HepG2 (cell line): ENCODE measurements around the gene HMCN2. TPM values are rescaled to one million over a fixed set of nuclear protein-coding genes. Genes with fewer than 3 reads are reported as not detected.
A peak's percentile ranks its signal among the peaks of the same experiment; 100 is the strongest.

Experiments used
- ATAC-seq: fragments of 200-7000 bp; cut with Tn5 transposase; 3 replicates; pipeline ENCODE4 v1.9.1; 2020; ENCODE audit warnings: mild to moderate bottlenecking, moderate library complexity
- BruUV-seq: library from RNA; stranded (reverse); fragments of 400-500 nt; replicated peaks from 2 replicates; lab custom pipeline; 2021; lab: Mats Ljungman, UMichigan
- CTCF ChIA-PET: fragments of 300-600 bp; formaldehyde crosslinking; extraction: SDS; loops from one replicate; lab custom pipeline; 2021; ENCODE audit warnings: low total read pairs, inconsistent platforms, low intra/inter-chr PET ratio; lab: Yijun Ruan, JAX
- POLR2A ChIA-PET: fragments of 350-600 bp; sonication (Branson Sonifier 250); formaldehyde crosslinking; loops from one replicate; lab custom pipeline; 2020; ENCODE audit warnings: antibody characterized with exemption, inconsistent platforms; lab: Yijun Ruan, JAX
- DNase-seq: peaks from one replicate; pipeline ENCODE4 v3.0.0-alpha.2; 2015; ENCODE audit warnings: low spot score
- FAIRE-seq: peaks from 3 replicates; lab custom pipeline; 2011; peaks lifted over from hg19 to GRCh38; lab: Jason Lieb, UNC
- H2AFZ ChIP-seq: one replicate; pipeline ENCODE4 v1.6.1; 2011; ENCODE audit warnings: low read length, inconsistent platforms
- H3K27ac ChIP-seq: fragments of 300-600 bp; 3 replicates; pipeline ENCODE4 v1.8.0; 2011; ENCODE audit warnings: mixed run types, mild to moderate bottlenecking, mixed read lengths, low read length, inconsistent platforms; ENCODE audit not compliant: insufficient read depth; ENCODE audit errors: extremely low read length
- H3K27me3 ChIP-seq, 2 experiments: fragments of 200-600 bp in 1 of 2; 2 replicates in 1 of 2; 3 replicates in 1 of 2; pipeline versions ENCODE4 v1.6.0 to v1.8.0; 2011; ENCODE audit warnings: low read length in 2 of 2, mild to moderate bottlenecking in 2 of 2, moderate library complexity in 2 of 2, inconsistent platforms in 1 of 2; ENCODE audit not compliant: insufficient read depth in 2 of 2, control insufficient read depth in 1 of 2
- H3K36me3 ChIP-seq, 2 experiments: fragments of 200-600 bp in 1 of 2; replicated peaks in 1 of 2; 2 replicates in 1 of 2; 3 replicates in 1 of 2; pipeline versions ENCODE4 v1.5.1 to v1.8.0; 2011; ENCODE audit warnings: low read length in 2 of 2, inconsistent platforms in 1 of 2; ENCODE audit not compliant: insufficient read depth in 2 of 2, control insufficient read depth in 1 of 2
- H3K4me1 ChIP-seq: 2 replicates; pipeline ENCODE4 v1.5.1; 2012; ENCODE audit warnings: low read length, inconsistent platforms; ENCODE audit not compliant: insufficient read depth
- H3K4me2 ChIP-seq: 2 replicates; pipeline ENCODE4 v1.6.0; 2011; ENCODE audit warnings: low read depth, low read length, inconsistent platforms
- H3K4me3 ChIP-seq, 3 experiments: fragments of 200-600 bp in 1 of 3; sonication (generic), shearing (Covaris generic) in 1 of 3; replicated peaks in 1 of 3; 2 replicates each; pipeline ENCODE4 v1.5.1; 2011 to 2016; ENCODE audit warnings: low read length in 3 of 3, inconsistent platforms in 2 of 3, low read depth in 2 of 3, mild to moderate bottlenecking in 2 of 3, control low read depth in 1 of 3, mixed read lengths in 1 of 3; ENCODE audit not compliant: insufficient read depth in 1 of 3
- H3K79me2 ChIP-seq: one replicate; pipeline ENCODE4 v1.6.1; 2011; ENCODE audit warnings: low read length, inconsistent platforms; ENCODE audit not compliant: insufficient read depth
- H3K9ac ChIP-seq: 2 replicates; pipeline ENCODE4 v1.6.0; 2011; ENCODE audit warnings: mild to moderate bottlenecking, low read depth, low read length, inconsistent platforms; ENCODE audit not compliant: insufficient read depth
- H3K9me3 ChIP-seq: 2 replicates; pipeline ENCODE4 v1.5.1; 2012; ENCODE audit warnings: mild to moderate bottlenecking, low read length
- H4K20me1 ChIP-seq: 2 replicates; pipeline ENCODE4 v1.6.0; 2011; ENCODE audit warnings: inconsistent platforms, mild to moderate bottlenecking, low read length, moderate library complexity; ENCODE audit not compliant: insufficient read depth
- CHD2 ChIP-seq: IDR thresholded peaks from 2 replicates; pipeline ENCODE4 v1.6.1; 2011; ENCODE audit warnings: low read depth, low read length, improper control_type of control experiment
- CREBL2 ChIP-seq: sonication (generic); formaldehyde crosslinking; IDR thresholded peaks from 2 replicates; pipeline ENCODE4 v1.8.1; 2023; ENCODE audit warnings: missing genetic modification reagents, mild to moderate bottlenecking, borderline replicate concordance
- HDAC1 ChIP-seq: sonication (generic); formaldehyde crosslinking; IDR thresholded peaks from 2 replicates; pipeline ENCODE4 v1.5.1; 2020; ENCODE audit warnings: mild to moderate bottlenecking, missing genetic modification reagents
- HNRNPUL1 ChIP-seq: fragments of 200-400 bp; formaldehyde crosslinking; IDR thresholded peaks from 2 replicates; pipeline ENCODE4 v1.6.1; 2017; ENCODE audit warnings: low read depth, mild to moderate bottlenecking, low read length, moderate library complexity
- MYNN ChIP-seq: sonication (generic); formaldehyde crosslinking; IDR thresholded peaks from 2 replicates; pipeline ENCODE4 v1.4.0; 2020; ENCODE audit warnings: mild to moderate bottlenecking, low read depth, missing genetic modification reagents
- NFE2L1 ChIP-seq: sonication (generic); formaldehyde crosslinking; IDR thresholded peaks from 2 replicates; pipeline ENCODE4 v1.4.0; 2020; ENCODE audit warnings: missing genetic modification reagents, mild to moderate bottlenecking, borderline replicate concordance
- PREB ChIP-seq: sonication (generic); formaldehyde crosslinking; IDR thresholded peaks from 2 replicates; pipeline ENCODE4 v1.4.0; 2020; ENCODE audit warnings: missing genetic modification reagents
- SSRP1 ChIP-seq: IDR thresholded peaks from 2 replicates; pipeline ENCODE4 v1.6.1; 2016; ENCODE audit warnings: control low read depth
- TEAD3 ChIP-seq: optimal IDR thresholded peaks from 2 replicates; pipeline ENCODE3; 2016; ENCODE audit warnings: borderline replicate concordance
- ZHX1 ChIP-seq: sonication (generic); formaldehyde crosslinking; IDR thresholded peaks from 2 replicates; pipeline ENCODE4 v1.8.1; 2022; ENCODE audit warnings: low read depth, mild to moderate bottlenecking, missing genetic modification reagents
- ZMYM3 ChIP-seq: sonication (generic); formaldehyde crosslinking; IDR thresholded peaks from 2 replicates; pipeline ENCODE4 v1.5.1; 2020; ENCODE audit warnings: mild to moderate bottlenecking, missing genetic modification reagents
- ZNF335 ChIP-seq: sonication (generic); formaldehyde crosslinking; IDR thresholded peaks from 2 replicates; pipeline ENCODE4 v1.4.0; 2020; ENCODE audit warnings: missing genetic modification reagents
- ZNF441 ChIP-seq: sonication (generic); formaldehyde crosslinking; IDR thresholded peaks from 2 replicates; pipeline ENCODE4 v1.7.0; 2021; ENCODE audit warnings: missing genetic modification reagents, borderline replicate concordance
- ZNF629 ChIP-seq: sonication (generic); formaldehyde crosslinking; conservative IDR thresholded peaks from 2 replicates; pipeline ENCODE4 v1.5.0; 2020; ENCODE audit warnings: missing genetic modification reagents
- ZNF768 ChIP-seq: sonication (generic); formaldehyde crosslinking; IDR thresholded peaks from 2 replicates; pipeline ENCODE4 v1.4.0; 2020; ENCODE audit warnings: missing genetic modification reagents
- WGBS: methylation state at CpG from one replicate; pipeline ENCODE4 v1.1.6; 2017; ENCODE audit warnings: low lambda C conversion rate; 5-methylcytosine and 5-hydroxymethylcytosine counted together
- in situ Hi-C: cut with HindIII; loops from 2 replicates; pipeline ENCODE4 v1.10.0; 2017; ENCODE audit warnings: low pct_unique_long_range_greater_than_20kb; ENCODE audit not compliant: extremely low pct_ligation_motif_present
- intact Hi-C: fragments of 100-400 bp; cut with micrococcal nuclease; formaldehyde crosslinking; loops from one replicate; pipeline ENCODE4 v1.10.0; 2022; ENCODE audit not compliant: unreplicated experiment
- polyA plus RNA-seq, 8 experiments: library from polyadenylated mRNA; depleted of rRNA in 3 of 8; stranded (reverse) in 7 of 8; unstranded in 1 of 8; fragments of >200 nt; fragmentation: Illumina TruSeq in 4 of 8; extraction: Trizol in 4 of 8; gene quantifications; 2 replicates each; pipeline versions ENCODE4 v1.2.1 to v1.2.3, GENCODE V29; 2011 to 2016; ENCODE audit warnings: low read depth in 4 of 8, missing spikeins in 1 of 8, mixed read lengths in 1 of 8; ENCODE audit not compliant: insufficient read depth in 1 of 8
- total RNA-seq, 5 experiments: library from RNA; depleted of rRNA; stranded (reverse); fragments of >200 nt; fragmentation: Illumina TruSeq; extraction: Trizol; gene quantifications; 2 replicates each; pipeline ENCODE4 v1.2.3, GENCODE V29; 2016; ENCODE audit warnings: low read depth in 1 of 5

HMCN2 gene
- total and polyA plus RNA-seq, 2 of the 13 experiments (the other 11 are each of a cell fraction or from before 2014, with no cell fraction given), result 0.09 TPM; not detected in 1

GRCh38 chr9:130443456-130443801 is 177.9 kb downstream of the HMCN2 start:
- Histone ChIP-seq H2AFZ (no peak overlapping the region), H3K9ac (no peak overlapping the region), H3K9me3 (peaks cover 9% of the 10 kb centered on the region; the same call in 1 of the 2 replicates), H3K4me3 (no peak overlapping the region), H3K36me3 (no peaks in the 10 kb centered on the region), H3K27ac (no peak overlapping the region), H3K27me3 (peaks cover 0 to 4% of the 10 kb centered on the region in 2 experiments; a peak in 3 of 5 replicates), H3K79me2 (no peaks in the 10 kb centered on the region), H3K4me1 (peaks cover 46% of the 10 kb centered on the region), H3K4me2 (peak overlapping the region; percentile 18), H4K20me1 (no peaks in the 10 kb centered on the region)
- in situ Hi-C loops, result no loop called here
- ATAC-seq (no peak), FAIRE-seq (no peak), DNase-seq (no peak)
- ChIA-PET POLR2A (no interaction called here), CTCF (no interaction called here)
- 17% methylated on average over 4 of the region's 6 CpGs for WGBS
- TF ChIP-seq NFE2L1 (CRISPR knock-in tag) (no peak), ZNF768 (CRISPR knock-in tag) (peak; percentile 61; the same call in 1 of the 2 replicates), HDAC1 (CRISPR knock-in tag) (0 out of 2 replicates have a peak, but pooled peaks have one; percentile 15)
- intact Hi-C loops, result no loop called here
- no TSS peak for BruUV-seq

- Histone ChIP-seq H3K36me3 (no peaks in the 10 kb centered on the region), H3K27ac (no peak overlapping the region), H4K20me1 (no peaks in the 10 kb centered on the region), H3K4me3 (peak overlapping the region; percentile 62 to 86 (median 75); a peak in 4 of 6 replicates), H3K4me2 (peak overlapping the region; percentile 93), H3K9ac (no peak overlapping the region), H3K79me2 (no peaks in the 10 kb centered on the region), H2AFZ (no peak overlapping the region), H3K4me1 (peaks cover 48% of the 10 kb centered on the region), H3K9me3 (peaks cover 9% of the 10 kb centered on the region; the same call in 1 of the 2 replicates), H3K27me3 (no peaks in the 10 kb centered on the region; a peak in 1 of 5 replicates)
- no peak for ATAC-seq
- ChIA-PET CTCF (no interaction called here), POLR2A (no interaction called here)
- intact Hi-C loops, result no loop called here
- no TSS peak for BruUV-seq
- 7% methylated on average over 8 of the region's 14 CpGs for WGBS
- in situ Hi-C loops, result no loop called here
- no peak for FAIRE-seq
- DNase-seq, result no peak
- TF ChIP-seq ZMYM3 (peak; percentile 82), TEAD3 (CRISPR knock-in tag) (no peak), ZNF629 (peak; percentile 93), ZNF441 (no peak), MYNN (CRISPR knock-in tag) (no peak), ZHX1 (CRISPR knock-in tag) (no peak), PREB (CRISPR knock-in tag) (no peak), CHD2 (no peak), ZNF335 (CRISPR knock-in tag) (no peak), SSRP1 (CRISPR knock-in tag) (no peak), HNRNPUL1 (no peak), CREBL2 (CRISPR knock-in tag) (no peak)
Measured at GRCh38 chr9:130443840-130444492, 178.4 kb downstream of the HMCN2 start.
